ENCODE results near the gene NAXD. TPM values are rescaled to one million over a fixed set of nuclear protein-coding genes. Genes with fewer than 3 reads are reported as not detected.

Gene NAXD
- total RNA-seq, 1 donor from 2014 or later: 17.7 TPM

DNA sequence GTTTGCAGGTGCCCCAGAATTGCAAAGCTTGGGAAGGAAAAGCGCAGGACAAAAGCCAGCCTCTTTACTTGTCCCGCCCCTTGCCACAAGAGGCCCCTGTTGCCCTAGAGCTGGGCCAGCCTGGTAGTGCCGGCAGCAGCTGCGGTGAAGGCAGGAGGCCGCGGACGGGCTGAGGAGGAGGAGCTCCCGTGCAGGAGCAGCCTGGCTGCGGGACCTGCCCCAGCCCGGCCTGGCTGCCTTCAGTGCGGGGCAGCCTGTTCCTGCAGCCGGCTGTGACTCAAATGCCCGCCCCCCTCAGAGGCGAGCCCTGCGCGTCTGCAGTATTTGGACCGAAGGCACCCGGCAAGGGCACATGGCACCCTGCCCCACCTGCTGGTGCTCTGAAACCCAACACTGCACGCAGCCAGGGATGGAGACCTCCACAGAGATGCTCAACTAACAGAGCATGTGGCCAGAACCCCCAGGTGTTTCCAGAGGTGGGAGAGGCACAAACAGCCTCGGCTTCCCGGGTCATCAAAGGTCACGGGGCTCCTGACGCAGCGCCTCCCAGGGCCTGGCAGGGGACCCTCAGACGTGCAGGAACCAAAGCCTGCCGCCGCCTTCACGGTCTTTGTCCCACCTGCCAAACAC is 29.7 kb downstream of the NAXD start:
- peaks cover 18% of the 10 kb centered on the region for H3K36me3 Mint-ChIP-seq
- peaks cover 10% of the 10 kb centered on the region for H3F3A ChIP-seq (ENCODE audit: low read depth)
- no peaks in the 10 kb centered on the region for H3K79me2 ChIP-seq (ENCODE audit: low read depth)
- no peak overlapping the region for H3K4me3 ChIP-seq
- H3K4me2 ChIP-seq: peak overlapping the region; percentile 60
- H3K27me3 Mint-ChIP-seq (ENCODE audit: insufficient read depth, low read depth): peaks cover 8% of the 10 kb centered on the region
- DNase-seq (ENCODE audit: low spot score): peak; percentile 93
- H3K27me3 ChIP-seq: no peaks in the 10 kb centered on the region
- no peak for TF ChIP-seq EZH2phosphoT487 (IDR thresholded peaks at IDR 0.05)
- TF ChIP-seq, protein P1, sequence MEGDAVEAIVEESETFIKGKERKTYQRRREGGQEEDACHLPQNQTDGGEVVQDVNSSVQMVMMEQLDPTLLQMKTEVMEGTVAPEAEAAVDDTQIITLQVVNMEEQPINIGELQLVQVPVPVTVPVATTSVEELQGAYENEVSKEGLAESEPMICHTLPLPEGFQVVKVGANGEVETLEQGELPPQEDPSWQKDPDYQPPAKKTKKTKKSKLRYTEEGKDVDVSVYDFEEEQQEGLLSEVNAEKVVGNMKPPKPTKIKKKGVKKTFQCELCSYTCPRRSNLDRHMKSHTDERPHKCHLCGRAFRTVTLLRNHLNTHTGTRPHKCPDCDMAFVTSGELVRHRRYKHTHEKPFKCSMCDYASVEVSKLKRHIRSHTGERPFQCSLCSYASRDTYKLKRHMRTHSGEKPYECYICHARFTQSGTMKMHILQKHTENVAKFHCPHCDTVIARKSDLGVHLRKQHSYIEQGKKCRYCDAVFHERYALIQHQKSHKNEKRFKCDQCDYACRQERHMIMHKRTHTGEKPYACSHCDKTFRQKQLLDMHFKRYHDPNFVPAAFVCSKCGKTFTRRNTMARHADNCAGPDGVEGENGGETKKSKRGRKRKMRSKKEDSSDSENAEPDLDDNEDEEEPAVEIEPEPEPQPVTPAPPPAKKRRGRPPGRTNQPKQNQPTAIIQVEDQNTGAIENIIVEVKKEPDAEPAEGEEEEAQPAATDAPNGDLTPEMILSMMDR (IDR thresholded peaks at IDR 0.05): peak; percentile 72
- no peak for TF ChIP-seq EZH2 (IDR thresholded peaks at IDR 0.05)
- H4K20me1 ChIP-seq (ENCODE audit: low read depth): peaks cover 5% of the 10 kb centered on the region
- peaks cover 22% of the 10 kb centered on the region for H3K4me1 ChIP-seq
- no peaks in the 10 kb centered on the region for H3K9me3 ChIP-seq (ENCODE audit: low read depth)
- H2AFZ ChIP-seq (replicated peaks): no peak overlapping the region
- no peaks in the 10 kb centered on the region for H3K36me3 ChIP-seq
- no peak overlapping the region for H3K4me3 Mint-ChIP-seq
- H3K9ac ChIP-seq: no peak overlapping the region
- H3K9me3 Mint-ChIP-seq: no peaks in the 10 kb centered on the region
- no peak overlapping the region for H3K27ac ChIP-seq
- peaks cover 23% of the 10 kb centered on the region for H3K4me1 Mint-ChIP-seq
- no peak overlapping the region for H3K27ac Mint-ChIP-seq

DNA sequence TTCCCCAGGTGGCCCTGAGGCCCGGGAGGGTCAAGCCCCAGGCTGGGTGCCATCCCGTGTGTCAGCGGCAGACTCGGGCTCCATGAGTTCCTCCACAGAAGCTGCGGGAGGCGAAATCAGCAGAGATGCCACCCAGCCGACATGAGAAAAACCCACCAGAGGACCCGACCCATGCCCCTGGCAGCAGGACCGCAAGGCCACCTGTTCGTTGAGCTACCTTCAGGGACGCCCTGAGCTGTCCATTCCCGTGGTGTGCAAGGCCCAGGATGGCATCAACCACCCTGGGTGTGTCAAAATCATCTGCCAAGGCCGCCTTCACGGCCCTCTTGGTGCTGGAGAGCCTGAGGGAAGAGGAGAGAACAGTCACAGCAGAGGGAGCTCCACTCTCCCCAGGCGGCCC is 30.4 kb downstream of the NAXD start:
- Histone ChIP-seq H3K4me3 (no peak overlapping the region), H3K27me3 (no peaks in the 10 kb centered on the region), H3K27ac (no peak overlapping the region), H3K36me3 (no peaks in the 10 kb centered on the region), H3K79me2 (ENCODE audit: low read depth) (no peaks in the 10 kb centered on the region), H3F3A (ENCODE audit: low read depth) (peaks cover 10% of the 10 kb centered on the region), H3K4me2 (no peak overlapping the region), H3K9me3 (ENCODE audit: low read depth) (no peaks in the 10 kb centered on the region), H4K20me1 (ENCODE audit: low read depth) (peaks cover 5% of the 10 kb centered on the region), H3K9ac (no peak overlapping the region), H2AFZ (replicated peaks) (no peak overlapping the region), H3K4me1 (peaks cover 22% of the 10 kb centered on the region)
- Mint-ChIP-seq H3K27me3 (ENCODE audit: insufficient read depth, low read depth) (peaks cover 3% of the 10 kb centered on the region), H3K27ac (peak overlapping the region; percentile 46), H3K4me1 (peaks cover 23% of the 10 kb centered on the region), H3K4me3 (no peak overlapping the region), H3K36me3 (peaks cover 14% of the 10 kb centered on the region), H3K9me3 (no peaks in the 10 kb centered on the region)
- DNase-seq (ENCODE audit: low spot score): no peak
- no peak for TF ChIP-seq EZH2phosphoT487 (IDR thresholded peaks at IDR 0.05)
- TF ChIP-seq, protein P1 (IDR thresholded peaks at IDR 0.05): no peak
- TF ChIP-seq EZH2 (IDR thresholded peaks at IDR 0.05): no peak

DNA sequence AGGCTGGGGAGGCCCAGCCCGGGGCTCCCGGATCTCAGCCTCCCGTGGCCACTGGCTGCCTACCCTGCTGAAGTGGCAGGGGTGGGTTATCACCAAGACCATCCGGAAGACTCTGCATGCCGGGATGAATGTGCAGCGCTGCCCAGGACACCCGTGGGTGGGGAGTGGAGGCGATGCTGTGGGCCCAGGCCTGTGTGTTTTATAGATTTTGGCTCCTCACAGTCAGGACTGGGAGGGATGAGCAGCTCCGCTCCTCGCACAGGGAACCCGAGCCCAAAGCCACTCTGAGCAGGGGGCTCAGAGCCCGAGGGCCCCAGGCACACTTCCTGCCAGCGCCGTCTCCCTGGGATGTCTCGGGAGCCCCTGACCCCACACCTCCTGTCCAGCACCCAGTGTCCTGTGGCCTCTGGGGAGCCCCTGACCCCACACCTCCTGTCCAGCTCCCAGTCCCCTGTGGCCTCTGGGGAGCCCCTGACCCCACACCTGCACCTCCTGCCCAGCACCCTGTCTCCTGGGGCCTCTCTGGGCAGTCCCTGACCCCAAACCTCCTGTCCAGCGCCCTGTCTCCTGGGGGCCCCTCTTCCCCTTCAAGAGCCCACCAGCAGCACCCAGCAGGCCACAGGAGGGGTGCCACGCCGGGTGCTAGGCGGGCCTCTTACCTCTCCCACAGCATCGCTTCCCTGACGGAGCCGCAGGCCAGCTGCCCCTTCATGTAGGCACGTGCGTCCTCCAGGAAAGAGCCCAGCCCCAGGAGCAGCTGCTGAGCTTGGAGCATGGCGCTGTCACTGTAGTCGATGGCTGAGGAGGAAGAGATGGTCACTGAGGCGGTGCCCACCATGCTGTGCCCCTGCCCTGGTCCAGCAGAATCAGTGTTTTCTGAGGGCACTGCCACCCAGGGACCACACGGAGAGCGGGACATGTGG is 31.4 kb downstream of the NAXD start:
- no peak for DNase-seq (ENCODE audit: low spot score)
- peaks cover 10% of the 10 kb centered on the region for H3F3A ChIP-seq (ENCODE audit: low read depth)
- H3K9ac ChIP-seq: no peak overlapping the region
- H3K4me2 ChIP-seq: no peak overlapping the region
- H3K79me2 ChIP-seq (ENCODE audit: low read depth): no peaks in the 10 kb centered on the region
- no peak overlapping the region for H3K27ac ChIP-seq
- peaks cover 2% of the 10 kb centered on the region for H3K27me3 Mint-ChIP-seq (ENCODE audit: insufficient read depth, low read depth)
- no peak overlapping the region for H2AFZ ChIP-seq (replicated peaks)
- TF ChIP-seq EZH2phosphoT487 (IDR thresholded peaks at IDR 0.05) (no peak), EZH2 (IDR thresholded peaks at IDR 0.05) (no peak)
- TF ChIP-seq, protein P1 (IDR thresholded peaks at IDR 0.05): no peak
- no peaks in the 10 kb centered on the region for H3K36me3 ChIP-seq
- H3K36me3 Mint-ChIP-seq: peaks cover 14% of the 10 kb centered on the region
- H3K9me3 Mint-ChIP-seq: no peaks in the 10 kb centered on the region
- H3K4me1 Mint-ChIP-seq: peaks cover 23% of the 10 kb centered on the region
- H4K20me1 ChIP-seq (ENCODE audit: low read depth): peaks cover 5% of the 10 kb centered on the region
- H3K4me3 ChIP-seq: no peak overlapping the region
- H3K4me1 ChIP-seq: peaks cover 22% of the 10 kb centered on the region
- H3K27me3 ChIP-seq: no peaks in the 10 kb centered on the region
- no peak overlapping the region for H3K4me3 Mint-ChIP-seq
- H3K9me3 ChIP-seq (ENCODE audit: low read depth): no peaks in the 10 kb centered on the region
- H3K27ac Mint-ChIP-seq: no peak overlapping the region
